ENCODE results near the gene XBP1.
"Not testable (repeated sequence)": the region's sequence is repeated elsewhere in the genome, so short reads cannot be mapped to it uniquely, and the experiment has no call there.

DNA sequence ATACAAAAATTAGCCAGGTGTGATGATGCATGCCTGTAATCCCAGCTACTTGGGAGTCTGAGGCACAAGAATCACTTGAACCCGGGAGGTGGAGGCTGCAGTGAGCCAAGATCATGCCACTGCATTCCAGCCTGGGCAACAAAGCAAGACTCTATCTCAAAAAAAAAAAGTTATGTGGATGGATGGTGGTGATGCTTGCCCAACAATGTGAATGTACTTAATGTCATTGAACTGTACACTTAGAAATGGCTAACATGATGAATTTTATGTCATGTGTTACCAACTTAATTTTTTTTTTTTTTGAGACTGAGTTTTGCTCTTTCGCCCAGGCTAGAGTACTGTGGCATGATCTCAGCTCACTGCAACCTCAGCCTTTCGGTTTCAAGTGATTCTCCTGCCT is 45.9 kb downstream of the XBP1 start:
- TF ChIP-seq EZH2 (IDR thresholded peaks at IDR 0.05; ENCODE audit: borderline replicate concordance, insufficient read depth, low read depth, low read length, poor library complexity, severe bottlenecking); CTCF (IDR thresholded peaks at IDR 0.05): not testable (repeated sequence)

Measured in B cell (primary cell).